Keratinocyte (primary cell): ENCODE data around the gene HOXC11.

Source experiments
- CTCF ChIP-seq, 3 experiments: IDR thresholded peaks in 1 of 3; conservative IDR thresholded peaks in 1 of 3; optimal IDR thresholded peaks in 1 of 3; 2 replicates in 2 of 3; 3 replicates in 1 of 3; pipeline versions ENCODE3 to v1.5.1; 2011; ENCODE audit warnings: low read length in 3 of 3, mild to moderate bottlenecking in 3 of 3, moderate library complexity in 2 of 3, control low read depth in 1 of 3, inconsistent platforms in 1 of 3; ENCODE audit not compliant: insufficient read depth in 2 of 3; ENCODE audit errors: extremely low read depth in 1 of 3
- EZH2 ChIP-seq: IDR thresholded peaks from one replicate; pipeline ENCODE4 v1.6.1; 2012; ENCODE audit warnings: inconsistent platforms, mild to moderate bottlenecking, low read length, moderate library complexity

GRCh38 chr12:54004841-54005530, 32.1 kb downstream of the HOXC11 start:
- no peak for TF ChIP-seq CTCF (optimal IDR thresholded peaks at IDR 0.05 in 1 of 3, IDR thresholded peaks at IDR 0.05 in 1 of 3, conservative IDR thresholded peaks at IDR 0.05 in 1 of 3; ENCODE audit: extremely low read depth in 1 of 3, insufficient read depth in 2 of 3, low read length in 3 of 3)
- TF ChIP-seq EZH2, result no peak
